NCI-H146 (cell line): ENCODE measurements around the gene TP73.

Experiments used
- DNase-seq: peaks from one replicate; lab custom pipeline; 2025; lab: John Stamatoyannopoulos, UW

TP73 gene

GRCh38 chr1:3729594-3730542 is 77.6 kb downstream of the TP73 start:
- DNase-seq, result no peak

DNA sequence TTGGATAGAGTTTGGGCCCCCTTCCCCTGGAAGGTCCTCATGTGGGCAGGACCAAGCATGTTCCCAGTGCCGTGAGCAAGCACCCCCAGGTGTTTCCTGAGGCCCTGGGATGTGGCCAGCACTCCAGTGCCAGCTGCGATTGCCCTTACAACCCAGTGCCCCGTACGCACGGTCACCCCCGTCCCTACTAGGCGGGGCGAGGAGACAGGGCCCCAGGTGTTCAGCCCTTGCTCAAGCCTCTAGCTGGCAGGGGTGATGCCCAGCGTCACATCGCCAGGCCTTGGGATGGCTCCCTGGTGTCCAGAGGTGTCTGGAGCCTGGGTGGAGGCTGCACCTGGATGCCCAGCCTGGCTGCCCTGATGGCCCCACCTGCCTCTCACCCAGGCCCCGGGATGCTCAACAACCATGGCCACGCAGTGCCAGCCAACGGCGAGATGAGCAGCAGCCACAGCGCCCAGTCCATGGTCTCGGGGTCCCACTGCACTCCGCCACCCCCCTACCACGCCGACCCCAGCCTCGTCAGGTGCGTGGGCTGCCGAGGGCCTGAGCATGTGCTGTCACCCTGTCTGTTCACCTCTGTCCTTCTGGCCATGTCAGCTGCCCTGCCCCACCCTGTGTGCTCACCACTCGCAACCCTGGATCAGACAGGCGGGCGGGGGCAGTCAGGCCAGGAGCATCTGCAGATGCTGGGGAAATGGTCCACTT is 78.4 kb downstream of the TP73 start:
- no peak for DNase-seq

DNA sequence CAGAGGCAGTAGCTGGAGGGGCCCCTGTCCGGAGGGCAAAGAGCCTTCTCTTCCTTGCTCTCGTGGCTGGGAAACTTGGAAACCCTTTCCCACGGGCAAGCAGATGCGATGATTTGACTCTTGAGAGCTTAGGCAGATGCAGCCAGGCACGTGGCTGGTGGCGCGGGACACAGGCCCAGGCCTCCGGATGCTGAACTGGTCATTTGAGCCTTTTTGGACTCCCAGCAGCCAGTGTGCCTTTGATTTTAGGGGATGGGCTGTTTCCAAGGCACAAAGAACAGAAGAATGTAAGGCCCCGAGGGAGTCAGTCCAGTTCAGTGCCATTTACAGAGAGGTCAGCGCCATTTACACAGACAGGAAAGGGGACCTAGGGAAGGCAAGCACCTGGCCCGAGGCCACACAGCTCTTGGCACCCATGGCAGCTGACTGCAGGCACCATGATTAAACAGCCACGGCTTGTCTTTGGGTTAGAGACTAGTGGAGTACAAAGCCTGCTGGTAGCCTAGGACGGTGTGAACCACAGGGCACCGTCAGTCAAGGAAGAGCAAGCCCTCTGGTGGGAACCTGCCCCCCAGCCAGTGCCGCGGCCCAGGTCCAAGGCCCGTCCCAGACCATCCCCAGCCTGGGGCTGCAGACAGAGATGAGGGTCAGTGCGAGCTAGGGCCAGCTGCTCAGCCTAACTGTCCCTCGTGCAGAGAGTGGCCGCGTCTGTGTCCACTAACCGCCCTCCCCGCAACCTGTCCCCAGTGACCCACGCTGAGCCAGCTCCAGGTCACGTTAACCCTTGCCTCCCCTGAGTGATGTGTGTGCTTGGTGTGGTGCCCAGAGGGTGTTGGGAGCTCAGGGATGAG is 79.5 kb downstream of the TP73 start:
- DNase-seq, result no peak

- DNase-seq, result no peak
Measured at GRCh38 chr1:3732434-3733093, 80.2 kb downstream of the TP73 start.

GRCh38 chr1:3733094-3733882 is 81.0 kb downstream of the TP73 start:
- no peak for DNase-seq

DNA sequence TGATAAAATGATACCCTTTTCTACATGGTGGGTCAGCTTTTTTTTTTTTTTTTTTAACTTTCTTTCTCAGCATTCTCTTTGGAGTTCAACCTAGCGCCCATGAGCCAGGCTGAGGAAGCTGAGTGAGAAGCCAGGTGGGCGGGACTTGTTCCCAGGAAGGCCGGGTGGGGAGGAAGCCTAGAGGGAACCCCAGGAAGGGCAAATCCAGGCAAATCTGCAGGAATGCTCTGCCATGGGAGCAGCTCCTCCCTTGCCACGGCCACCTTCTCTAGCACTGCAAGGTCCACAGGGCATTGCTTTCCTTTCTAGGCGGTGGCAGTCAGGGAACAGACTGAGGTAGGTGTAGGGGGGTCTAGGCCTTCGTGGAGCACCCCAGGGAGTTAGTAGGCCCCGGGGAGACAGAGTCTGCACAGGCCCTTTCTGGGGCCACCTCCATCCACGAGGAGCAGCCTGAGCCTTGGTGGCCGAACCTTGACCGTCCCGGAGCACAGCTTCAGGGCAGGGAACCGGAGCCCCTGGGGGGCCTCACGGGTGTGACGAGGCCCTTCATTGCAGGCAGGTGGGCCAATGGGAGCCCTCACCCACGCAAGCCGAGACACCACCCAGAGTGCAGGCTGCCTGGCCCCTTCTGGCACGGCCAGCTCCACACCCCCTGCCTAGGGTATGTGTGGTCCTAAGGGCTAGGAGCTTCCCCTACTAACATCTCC is 81.7 kb downstream of the TP73 start:
- no peak for DNase-seq

- DNase-seq, result no peak
Measured at GRCh38 chr1:3734602-3735001, 82.3 kb downstream of the TP73 start.

DNA sequence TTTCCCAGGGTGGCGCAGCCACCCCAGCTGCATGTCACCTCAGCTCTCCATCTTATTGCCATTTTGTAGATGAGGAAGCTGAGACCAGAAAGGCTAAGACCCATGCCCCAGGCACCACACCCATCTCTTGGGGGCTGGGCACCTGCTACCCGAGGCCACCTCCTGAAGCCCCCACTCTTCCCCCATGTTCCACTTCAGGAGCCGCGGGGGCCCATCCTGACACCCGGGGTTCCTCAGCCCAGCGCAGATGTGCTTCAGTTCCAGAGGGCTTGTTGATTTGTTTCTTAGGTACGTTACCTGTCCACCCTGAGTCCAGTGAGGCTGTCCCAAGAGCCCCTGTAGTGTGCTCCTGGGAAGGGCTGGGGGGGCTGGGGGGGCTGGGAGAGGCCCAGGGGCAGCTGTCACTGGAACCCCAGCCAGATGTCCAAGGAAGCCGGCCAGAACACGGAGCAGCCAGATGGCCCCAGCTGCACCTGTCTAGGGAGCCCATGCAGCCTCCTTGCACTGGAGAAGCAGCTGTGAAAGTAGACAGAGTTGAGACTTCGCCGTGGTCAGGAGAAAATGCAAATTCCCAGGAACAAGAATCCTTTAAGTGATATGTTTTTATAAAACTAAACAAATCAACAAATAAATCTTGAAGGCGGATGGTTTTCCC is 82.8 kb downstream of the TP73 start:
- no peak for DNase-seq

DNA sequence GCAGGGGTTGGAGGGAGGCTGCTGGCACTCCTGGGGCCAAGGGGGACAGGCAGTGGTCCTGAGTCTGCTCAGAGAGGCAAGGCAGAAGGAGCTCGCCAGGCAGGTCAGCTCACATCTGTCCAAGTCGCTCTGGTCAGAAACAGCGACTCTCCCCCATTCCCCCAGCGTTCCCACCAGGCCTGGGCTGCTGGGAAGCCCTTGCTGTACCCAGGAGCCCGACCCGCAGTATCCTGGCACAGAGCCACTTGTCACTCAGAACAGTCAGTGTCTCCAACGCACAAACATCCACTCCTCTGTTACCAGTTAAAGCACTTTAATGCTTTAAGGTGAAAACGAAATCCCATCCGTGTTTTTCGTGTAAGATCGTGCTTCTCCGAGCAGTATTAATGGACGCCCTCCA is 83.4 kb downstream of the TP73 start:
- DNase-seq, result no peak

GRCh38 chr1:3736131-3736561 is 83.8 kb downstream of the TP73 start:
- DNase-seq, result no peak

DNA sequence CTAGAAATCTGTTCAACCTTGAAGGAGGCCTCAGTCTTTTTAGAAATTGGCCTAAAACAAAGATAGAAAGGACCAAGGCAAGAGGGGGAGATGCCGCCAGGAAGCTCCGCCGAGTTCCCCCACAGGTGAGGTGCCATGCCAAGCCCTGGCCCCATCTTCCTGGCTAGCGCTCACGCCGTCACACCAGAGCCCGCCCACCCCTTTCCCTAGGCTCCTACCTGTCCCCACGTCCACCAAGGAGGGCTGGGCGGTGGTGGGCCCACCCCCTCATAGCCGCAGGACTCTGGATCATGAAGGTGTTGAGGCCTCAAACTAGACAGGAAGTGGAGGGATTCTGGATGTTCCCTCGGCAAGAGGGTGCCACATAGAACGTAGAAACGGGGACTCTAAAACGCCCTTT is 84.4 kb downstream of the TP73 start:
- DNase-seq, result no peak

- no peak for DNase-seq
Measured at GRCh38 chr1:3738943-3739342, 86.6 kb downstream of the TP73 start.

DNA sequence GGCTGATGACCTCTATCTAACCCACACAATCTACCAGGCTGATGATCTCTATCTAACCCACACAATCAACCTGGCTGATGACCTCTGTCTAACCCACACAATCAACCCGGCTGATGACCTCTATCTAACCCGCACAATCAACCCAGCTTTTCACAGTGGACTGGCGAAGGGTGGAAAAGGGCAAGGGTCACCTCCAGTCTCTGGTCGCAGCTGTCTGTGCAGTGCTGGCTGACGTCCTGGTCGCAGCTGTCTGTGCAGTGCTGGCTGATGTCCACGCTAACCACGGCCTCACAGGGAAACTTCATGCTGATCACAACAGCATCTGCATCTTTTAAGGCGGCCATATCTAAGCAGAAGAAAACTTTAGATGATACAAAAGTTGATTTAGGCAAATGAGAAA is 87.7 kb downstream of the TP73 start:
- no peak for DNase-seq

GRCh38 chr1:3740752-3741151 is 88.4 kb downstream of the TP73 start:
- DNase-seq, result no peak

GRCh38 chr1:3741566-3742438 is 89.5 kb downstream of the TP73 start:
- no peak for DNase-seq

- no peak for DNase-seq
Measured at GRCh38 chr1:3742439-3743298, 90.4 kb downstream of the TP73 start.

- no peak for DNase-seq
Measured at GRCh38 chr1:3743421-3743820, 91.1 kb downstream of the TP73 start.

DNA sequence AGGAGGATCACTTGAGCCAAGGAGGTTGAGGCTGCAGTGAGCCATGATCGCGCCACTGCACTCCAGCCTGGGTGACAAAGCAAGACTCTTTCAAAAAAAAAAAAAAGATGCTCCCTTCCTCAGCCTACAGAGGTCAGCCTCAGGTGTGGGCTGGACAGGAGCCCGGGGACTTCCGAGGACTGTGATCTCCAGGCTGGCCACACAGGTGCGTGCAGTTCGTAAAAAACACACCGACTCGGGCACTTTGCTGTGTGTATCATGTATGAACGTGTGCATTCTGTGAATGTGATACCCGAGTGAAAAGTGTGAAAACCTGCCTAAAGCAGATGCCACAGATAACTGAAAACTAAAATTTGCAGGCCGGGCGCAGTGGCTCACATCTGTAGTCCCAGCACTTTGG is 91.5 kb downstream of the TP73 start:
- no peak for DNase-seq
